Measurements from ENCODE around the gene PACRG. TPM values are rescaled to one million over a fixed set of nuclear protein-coding genes. Genes with fewer than 3 reads are reported as not detected.

Gene PACRG
- total and polyA plus RNA-seq, 10 of the 15 experiments (the other 5 are each of a cell fraction or from before 2014, with no cell fraction given) = not detected

- H3K9me3 ChIP-seq (replicated peaks; ENCODE audit: control insufficient read depth, insufficient read depth, low read length) = no peaks in the 10 kb centered on the region
- no peaks in the 10 kb centered on the region for H3K27me3 ChIP-seq (replicated peaks in 1 of 2; ENCODE audit: control insufficient read depth in 2 of 2, insufficient read depth in 2 of 2, low read length in 1 of 2)
- 5% methylated on average over 1 of the region's 1 CpG for WGBS (ENCODE audit: insufficient coverage, insufficient replicate concordance, low lambda C conversion rate, missing lambda C conversion rate)
- H3K4me1 ChIP-seq (ENCODE audit: control insufficient read depth, insufficient read depth, low read length) = no peaks in the 10 kb centered on the region
- H3K4me3 ChIP-seq = no peak overlapping the region
- no peak overlapping the region for H3K9ac ChIP-seq (ENCODE audit: control insufficient read depth, insufficient read depth, low read length)
- no peak for ATAC-seq
- TF ChIP-seq ASH2L (IDR thresholded peaks at IDR 0.05; ENCODE audit: borderline replicate concordance, low read depth) (no peak), MXI1 (IDR thresholded peaks at IDR 0.05; ENCODE audit: low read depth, low read length) (no peak), RAD21 (IDR thresholded peaks at IDR 0.05; ENCODE audit: insufficient read depth, low read depth, low read length) (no peak), LARP7 (IDR thresholded peaks at IDR 0.05) (no peak), MTA2 (IDR thresholded peaks at IDR 0.05; ENCODE audit: low read depth) (no peak), KAT2A (conservative IDR thresholded peaks at IDR 0.05; ENCODE audit: control insufficient read depth, low read depth, low read length) (no peak)
- in situ Hi-C loops (cut with MboI) = no loop called here
- SMC1A ChIA-PET (ENCODE audit: uncharacterized antibody, unreplicated experiment) = no interaction called here
- H4K20me1 ChIP-seq (ENCODE audit: control insufficient read depth, insufficient read depth) = no peaks in the 10 kb centered on the region
- no peaks in the 10 kb centered on the region for H3K79me2 ChIP-seq (ENCODE audit: control insufficient read depth, insufficient read depth, low read length)
- CTCF ChIA-PET = no interaction called here
- no peak overlapping the region for H3K4me2 ChIP-seq (ENCODE audit: control insufficient read depth, insufficient read depth)
- H2AFZ ChIP-seq (ENCODE audit: control insufficient read depth, low read depth, low read length) = no peak overlapping the region
- no peak for DNase-seq (ENCODE audit: low read depth, low spot score)
- no peak overlapping the region for H3K27ac ChIP-seq (ENCODE audit: control insufficient read depth, insufficient read depth)
- BruUV-seq (replicated peaks) = no TSS peak
- FAIRE-seq = no peak
- no peaks in the 10 kb centered on the region for H3K36me3 ChIP-seq (ENCODE audit: control insufficient read depth in 2 of 2, insufficient read depth in 2 of 2, low read length in 1 of 2)
- POLR2A ChIA-PET = no interaction called here
- RAD21 ChIA-PET (ENCODE audit: unreplicated experiment) = no interaction called here
- intact Hi-C loops (cut with micrococcal nuclease; ENCODE audit: unreplicated experiment) = no loop called here
Observed at GRCh38 chr6:162866656-162867055, 138.9 kb downstream of the PACRG start.

GRCh38 chr6:162868397-162868796 is 140.6 kb downstream of the PACRG start:
- no peaks in the 10 kb centered on the region for H3K36me3 ChIP-seq (ENCODE audit: control insufficient read depth in 2 of 2, insufficient read depth in 2 of 2, low read length in 1 of 2)
- H3K4me2 ChIP-seq (ENCODE audit: control insufficient read depth, insufficient read depth) = no peak overlapping the region
- in situ Hi-C loops (cut with MboI) (no loop called here), intact Hi-C loops (cut with micrococcal nuclease; ENCODE audit: unreplicated experiment) (no loop called here)
- BruUV-seq (replicated peaks) = no TSS peak
- RAD21 ChIA-PET (ENCODE audit: unreplicated experiment) = no interaction called here
- TF ChIP-seq ETV6 (conservative IDR thresholded peaks at IDR 0.05 in 1 of 2, IDR thresholded peaks at IDR 0.05 in 1 of 2; ENCODE audit: borderline replicate concordance in 1 of 2, low read depth in 1 of 2) = no peak
- TF ChIP-seq BMI1 (IDR thresholded peaks at IDR 0.05; ENCODE audit: borderline replicate concordance) = no peak
- no peak for TF ChIP-seq RFX5 (IDR thresholded peaks at IDR 0.05; ENCODE audit: low read depth, low read length)
- no peak for TF ChIP-seq SIN3A (IDR thresholded peaks at IDR 0.05; ENCODE audit: low read depth, low read length)
- TF ChIP-seq CREB1 (IDR thresholded peaks at IDR 0.05; ENCODE audit: low read depth) = no peak
- TF ChIP-seq PAX5 (IDR thresholded peaks at IDR 0.05; ENCODE audit: borderline replicate concordance, low read depth, low read length) = no peak
- POLR2A ChIA-PET = no interaction called here
- no peak overlapping the region for H3K4me3 ChIP-seq
- ATAC-seq (no peak), DNase-seq (ENCODE audit: low read depth, low spot score) (no peak), FAIRE-seq (no peak)
- no peaks in the 10 kb centered on the region for H3K27me3 ChIP-seq (replicated peaks in 1 of 2; ENCODE audit: control insufficient read depth in 2 of 2, insufficient read depth in 2 of 2, low read length in 1 of 2)
- SMC1A ChIA-PET (ENCODE audit: uncharacterized antibody, unreplicated experiment) = no interaction called here
- WGBS (ENCODE audit: insufficient coverage, insufficient replicate concordance, low lambda C conversion rate, missing lambda C conversion rate) = 78% methylated on average over 18 of the region's 18 CpGs
- H2AFZ ChIP-seq (ENCODE audit: control insufficient read depth, low read depth, low read length) = no peak overlapping the region
- no peaks in the 10 kb centered on the region for H3K4me1 ChIP-seq (ENCODE audit: control insufficient read depth, insufficient read depth, low read length)
- CTCF ChIA-PET = no interaction called here
- no peaks in the 10 kb centered on the region for H4K20me1 ChIP-seq (ENCODE audit: control insufficient read depth, insufficient read depth)
- H3K79me2 ChIP-seq (ENCODE audit: control insufficient read depth, insufficient read depth, low read length) = no peaks in the 10 kb centered on the region
- H3K9me3 ChIP-seq (replicated peaks; ENCODE audit: control insufficient read depth, insufficient read depth, low read length) = no peaks in the 10 kb centered on the region
- H3K27ac ChIP-seq (ENCODE audit: control insufficient read depth, insufficient read depth) = no peak overlapping the region
- no peak overlapping the region for H3K9ac ChIP-seq (ENCODE audit: control insufficient read depth, insufficient read depth, low read length)
